K562 (cell line): ENCODE results near the gene CNOT1. TPM values are rescaled to one million over a fixed set of nuclear protein-coding genes. Genes with fewer than 3 reads are reported as not detected.

Experiments
- BCOR ChIP-seq: fragments of 450-650 bp; IDR thresholded peaks from 2 replicates; pipeline ENCODE4 v1.6.1; 2016
- CBX8 ChIP-seq: fragments of 200-600 bp; sonication (generic); IDR thresholded peaks from 2 replicates; pipeline ENCODE4 v1.6.1; 2012; ENCODE audit warnings: borderline replicate concordance, mixed run types, low read depth, mild to moderate bottlenecking, moderate library complexity, mixed read lengths, low read length, control low read depth, inconsistent platforms; ENCODE audit not compliant: poor library complexity, severe bottlenecking; ENCODE audit errors: extremely low read depth
- CEBPZ ChIP-seq: fragments of 150-350 bp; IDR thresholded peaks from 2 replicates; pipeline ENCODE4 v1.6.1; 2014; ENCODE audit warnings: low read depth, mild to moderate bottlenecking, low read length, borderline replicate concordance
- ETV5 ChIP-seq: sonication (generic); formaldehyde crosslinking; IDR thresholded peaks from 2 replicates; pipeline ENCODE4 v1.4.0; 2020; ENCODE audit warnings: low read depth, mild to moderate bottlenecking, missing genetic modification reagents
- HMGN3 ChIP-seq: IDR thresholded peaks from 2 replicates; pipeline ENCODE4 v1.6.1; 2011; ENCODE audit warnings: borderline replicate concordance, low read depth, mild to moderate bottlenecking, mixed read lengths, low read length; ENCODE audit not compliant: insufficient read length; ENCODE audit errors: extremely low read depth
- NR4A1 ChIP-seq, 2 experiments: fragments of 250-450 bp in 1 of 2; fragments of 450-650 bp in 1 of 2; sonication (Bioruptor Pico) in 1 of 2; IDR thresholded peaks; 2 replicates each; pipeline versions ENCODE4 v1.4.0 to v1.6.1; 2016 to 2020; ENCODE audit warnings: mild to moderate bottlenecking in 2 of 2, missing compliant biosample characterization in 1 of 2, missing genetic modification characterization in 1 of 2, moderate library complexity in 1 of 2
- PHF21A ChIP-seq: fragments of 450-650 bp; IDR thresholded peaks from 2 replicates; pipeline ENCODE4 v1.6.1; 2017; ENCODE audit warnings: low read depth, borderline replicate concordance
- PRPF4 ChIP-seq: fragments of 200-400 bp; formaldehyde crosslinking; IDR thresholded peaks from one replicate; pipeline ENCODE4 v1.6.1; 2017; ENCODE audit warnings: low read length, low read depth, mild to moderate bottlenecking; ENCODE audit not compliant: insufficient read depth, poor library complexity, severe bottlenecking
- SAFB2 ChIP-seq: fragments of 200-400 bp; formaldehyde crosslinking; IDR thresholded peaks from 2 replicates; pipeline ENCODE4 v1.6.1; 2018; ENCODE audit warnings: borderline replicate concordance, low read length, low read depth, moderate library complexity; ENCODE audit not compliant: severe bottlenecking
- SNAPC5 ChIP-seq: fragments of 250-450 bp; sonication (Bioruptor Pico); IDR thresholded peaks from 2 replicates; pipeline ENCODE4 v1.8.0; 2021; ENCODE audit warnings: moderate library complexity, mild to moderate bottlenecking, inconsistent platforms
- ZC3H11A ChIP-seq: IDR thresholded peaks from 2 replicates; pipeline ENCODE4 v1.6.1; 2012; ENCODE audit warnings: low read depth, low read length, improper control_type of control experiment
- ZNF263 ChIP-seq: sonication (generic); formaldehyde crosslinking; IDR thresholded peaks from 2 replicates; pipeline ENCODE4 v1.8.0; 2022; ENCODE audit warnings: mild to moderate bottlenecking, missing genetic modification reagents, borderline replicate concordance
- ZNF274 ChIP-seq: IDR thresholded peaks from 2 replicates; pipeline ENCODE4 v1.6.1; 2011; ENCODE audit warnings: low read depth, mild to moderate bottlenecking, low read length, moderate library complexity, borderline replicate concordance
- ZNF280A ChIP-seq: fragments of 450-650 bp; IDR thresholded peaks from 2 replicates; pipeline ENCODE4 v1.6.1; 2018; ENCODE audit warnings: mild to moderate bottlenecking, low read depth; ENCODE audit not compliant: partially characterized antibody
- ZNF778 ChIP-seq: fragments of 450-650 bp; formaldehyde crosslinking; IDR thresholded peaks from 2 replicates; pipeline ENCODE4 v1.4.0; 2020; ENCODE audit warnings: mild to moderate bottlenecking, moderate library complexity
- polyA plus RNA-seq, 8 experiments: library from polyadenylated mRNA; depleted of rRNA in 4 of 8; stranded (reverse) in 5 of 8; unstranded in 3 of 8; fragments of >200 nt; fragmentation: Nextera tagmentation in 2 of 8; fragmentation: Illumina TruSeq in 1 of 8; extraction: Ambion mirVana in 2 of 8; extraction: Trizol in 1 of 8; gene quantifications; 2 replicates each; pipeline versions ENCODE4 v1.2.1 to v1.2.3, GENCODE V29; 2011 to 2014; ENCODE audit warnings: inconsistent platforms in 1 of 8, missing spikeins in 1 of 8
- total RNA-seq, 7 experiments: library from RNA; depleted of rRNA in 6 of 7; stranded (reverse); fragments of >200 nt in 6 of 7; fragmentation: Illumina TruSeq in 2 of 7; extraction: Trizol in 2 of 7; gene quantifications; 2 replicates each; pipeline versions ENCODE4 v1.2.1 to v1.2.3, GENCODE V29; 2011 to 2021; ENCODE audit warnings: low replicate concordance in 1 of 7

CNOT1 gene
- total and polyA plus RNA-seq, 9 of the 15 experiments (the other 6 are each of a cell fraction or from before 2014, with no cell fraction given), result 110 to 270 (median 220) TPM

- TF ChIP-seq PRPF4, result no peak
- no peak for TF ChIP-seq SNAPC5 (CRISPR knock-in tag)
- TF ChIP-seq NR4A1 (CRISPR knock-in tag; IDR thresholded peaks at IDR 0.05), result no peak
- TF ChIP-seq NR4A1 (tag; IDR thresholded peaks at IDR 0.05), result no peak
- TF ChIP-seq CEBPZ, result no peak
- TF ChIP-seq ZNF280A, result no peak
- TF ChIP-seq SAFB2, result no peak
- TF ChIP-seq ZNF263 (CRISPR knock-in tag), result no peak
- no peak for TF ChIP-seq HMGN3
- no peak for TF ChIP-seq CBX8
- no peak for TF ChIP-seq ZNF778
- no peak for TF ChIP-seq PHF21A
- no peak for TF ChIP-seq BCOR
- TF ChIP-seq ZC3H11A, result no peak
- no peak for TF ChIP-seq ZNF274
- TF ChIP-seq ETV5, result no peak
Observed at GRCh38 chr16:58658796-58659211, 29.2 kb upstream of the CNOT1 start (continued).
